CMK (cell line): ENCODE data around the gene WNT3A.
A peak's percentile ranks its signal among the peaks of the same experiment; 100 is the strongest.

Experiments used
- DNase-seq: peaks from one replicate; pipeline ENCODE4 v3.0.0-alpha.2; 2010; ENCODE audit warnings: low read depth

The WNT3A gene

DNA sequence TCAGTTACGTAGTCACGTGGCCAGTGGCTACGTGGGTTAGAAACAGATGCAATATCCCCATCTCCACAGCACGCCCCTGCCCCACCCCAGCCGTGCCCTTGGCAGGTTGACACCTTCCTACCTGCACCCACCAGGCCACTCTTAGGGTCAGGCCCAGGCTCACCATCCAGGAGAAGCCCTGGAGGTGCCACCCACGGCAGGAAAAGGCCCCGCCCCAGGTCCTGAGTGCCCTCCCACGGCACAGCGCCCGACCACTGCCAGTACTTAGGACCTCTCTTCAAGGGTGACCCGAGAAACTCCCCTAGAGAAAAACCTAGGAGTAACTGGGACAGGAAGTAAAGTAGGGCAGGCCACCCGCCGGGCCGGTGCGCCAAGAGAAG is 94.8 kb downstream of the WNT3A start:
- DNase-seq = no peak

DNA sequence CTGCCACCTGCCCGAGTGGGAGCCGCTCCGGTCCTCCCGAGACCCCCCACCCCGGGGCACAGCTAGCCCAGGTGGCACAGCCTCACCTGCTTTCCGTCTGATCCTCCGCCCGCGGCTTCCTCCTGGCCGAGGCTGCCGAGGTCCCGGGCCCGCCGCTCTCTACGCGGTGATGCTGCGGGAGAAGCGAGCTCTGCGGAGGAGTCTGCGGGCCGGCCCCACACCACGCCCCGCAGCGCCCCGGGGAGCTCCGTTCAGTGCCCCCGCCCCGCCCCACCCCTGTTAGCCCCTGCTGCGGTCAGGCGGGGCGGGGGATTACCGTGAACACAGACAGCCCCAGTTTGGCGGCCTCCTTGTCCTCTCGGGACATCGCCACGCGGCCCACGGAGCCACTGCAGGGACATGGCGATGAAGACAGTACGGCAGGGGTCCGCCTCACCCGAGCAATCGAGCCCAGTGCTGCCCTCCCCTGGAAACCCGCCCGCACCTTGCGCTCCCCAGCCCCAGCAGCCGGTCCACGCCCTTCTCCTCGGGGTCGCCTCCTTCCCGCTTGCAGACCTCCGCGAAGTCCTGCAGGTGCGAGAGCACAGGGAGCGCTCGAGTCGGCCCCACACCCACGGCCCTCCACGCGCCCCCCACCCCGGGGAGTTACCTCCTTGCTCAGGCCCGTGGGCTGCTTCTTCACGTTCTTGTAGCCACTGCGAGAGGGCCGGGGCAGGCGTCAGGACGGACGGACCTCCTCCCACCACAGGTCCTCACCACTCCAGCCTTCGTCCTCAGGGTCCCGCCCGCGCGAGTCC is 95.4 kb downstream of the WNT3A start:
- no peak for DNase-seq

DNA sequence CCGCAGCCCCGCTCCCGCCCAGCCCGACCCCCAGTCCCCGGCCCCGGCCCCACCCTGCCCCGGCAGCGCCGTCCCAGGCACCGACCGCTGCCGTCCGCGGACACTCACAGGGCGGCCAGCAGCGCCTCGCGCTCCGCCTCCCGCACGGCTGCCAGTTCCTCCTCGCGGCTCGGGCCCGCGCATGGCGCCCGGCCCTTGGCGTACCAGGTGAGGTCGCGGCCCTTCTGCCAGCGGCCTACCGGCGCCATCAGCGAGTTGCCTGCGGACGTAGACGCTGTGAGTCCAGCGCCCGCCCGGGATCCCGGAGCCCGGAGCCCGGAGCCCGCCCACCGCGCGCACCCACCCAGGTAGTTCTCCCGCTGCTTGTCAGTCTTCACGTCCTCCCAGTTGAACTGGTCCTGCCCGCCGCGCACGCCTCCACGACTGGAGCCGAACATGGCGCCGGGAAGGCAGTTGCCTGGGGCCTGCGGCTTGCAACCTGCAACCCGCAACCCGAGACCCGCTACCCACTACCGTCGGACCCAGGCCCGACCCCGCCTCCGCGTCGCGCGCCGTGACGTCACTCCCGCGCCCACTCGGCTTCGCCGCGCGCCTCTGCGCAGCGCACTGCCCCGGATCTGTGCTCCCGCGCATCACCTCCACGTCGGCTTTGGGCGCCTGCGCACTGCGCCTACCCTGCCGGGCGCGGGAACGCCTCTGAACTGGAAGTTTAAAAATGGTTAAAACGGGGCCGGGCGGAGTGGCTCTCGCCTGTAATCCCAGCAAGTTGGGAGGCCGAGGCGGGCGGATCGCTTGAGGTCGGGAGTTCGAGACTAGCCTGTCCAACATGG is 96.2 kb downstream of the WNT3A start, which contains the start of gene C1orf35:
TSS of gene C1orf35 (minus strand) at position 535 of the 830 bp plus-strand sequence. CDS start at position 437, 98 bp downstream.
- DNase-seq = peak; percentile 90

DNA sequence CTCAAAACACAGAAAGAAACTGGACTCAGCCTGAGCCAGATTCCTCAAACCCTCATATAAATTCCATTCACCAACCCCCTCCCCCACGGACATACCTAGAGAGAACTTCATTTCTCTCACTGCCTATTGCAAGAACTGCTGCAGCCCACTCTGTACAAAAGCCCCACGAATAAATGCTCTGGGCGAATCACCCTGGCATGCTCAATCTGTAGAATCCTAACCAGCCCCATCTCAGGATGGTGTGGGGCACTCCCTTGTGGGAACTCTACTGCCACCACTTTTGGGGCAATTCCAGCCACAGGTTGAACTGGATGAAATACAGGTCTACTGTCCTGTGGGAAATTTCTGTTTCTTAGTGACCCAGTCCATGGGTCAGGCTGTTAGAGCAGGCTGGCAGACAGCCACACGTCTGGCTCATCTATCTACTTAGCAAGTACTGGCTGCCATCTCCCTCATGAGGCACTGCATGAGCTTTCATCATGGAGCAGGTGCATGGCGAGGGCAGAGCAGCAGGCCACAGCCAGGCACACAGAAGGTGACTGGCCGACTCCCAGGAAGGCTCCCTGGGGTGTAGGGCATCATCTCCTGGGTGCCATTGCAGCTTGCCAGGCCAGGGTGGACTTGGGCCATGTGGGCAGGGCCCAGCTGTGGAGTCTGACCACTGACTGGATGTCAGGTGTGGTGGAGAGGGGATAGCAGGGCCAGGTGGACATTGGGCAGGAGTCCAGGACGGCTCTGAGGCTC is 97.9 kb downstream of the WNT3A start:
- DNase-seq = no peak

GRCh38 chr1:228105270-228105995 is 98.6 kb downstream of the WNT3A start:
- no peak for DNase-seq

GRCh38 chr1:228105996-228106799 is 99.4 kb downstream of the WNT3A start:
- no peak for DNase-seq

- no peak for DNase-seq
These were observed 99.9 kb downstream of the WNT3A start for GRCh38 chr1:228106800-228107054.

DNA sequence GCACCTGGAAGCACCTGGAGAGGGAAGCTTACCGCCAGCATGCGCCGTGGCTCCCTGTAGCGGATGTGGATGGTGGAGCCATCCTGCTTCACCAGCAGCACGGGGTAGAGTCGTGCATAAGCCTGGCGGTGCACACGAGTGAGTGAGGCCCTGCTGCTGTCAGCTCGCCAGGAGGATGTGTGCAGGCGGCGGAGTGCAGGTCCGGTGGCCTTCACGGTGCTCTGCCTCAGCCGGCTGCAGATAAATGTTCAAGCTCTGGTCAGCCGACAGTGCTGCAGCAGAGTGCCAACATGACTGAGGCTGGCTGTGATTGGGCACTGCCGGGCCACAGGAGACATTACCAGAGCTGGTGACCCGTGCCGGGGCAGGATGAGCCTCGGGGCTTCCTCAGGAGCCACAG is 100.8 kb downstream of the WNT3A start:
- no peak for DNase-seq

DNA sequence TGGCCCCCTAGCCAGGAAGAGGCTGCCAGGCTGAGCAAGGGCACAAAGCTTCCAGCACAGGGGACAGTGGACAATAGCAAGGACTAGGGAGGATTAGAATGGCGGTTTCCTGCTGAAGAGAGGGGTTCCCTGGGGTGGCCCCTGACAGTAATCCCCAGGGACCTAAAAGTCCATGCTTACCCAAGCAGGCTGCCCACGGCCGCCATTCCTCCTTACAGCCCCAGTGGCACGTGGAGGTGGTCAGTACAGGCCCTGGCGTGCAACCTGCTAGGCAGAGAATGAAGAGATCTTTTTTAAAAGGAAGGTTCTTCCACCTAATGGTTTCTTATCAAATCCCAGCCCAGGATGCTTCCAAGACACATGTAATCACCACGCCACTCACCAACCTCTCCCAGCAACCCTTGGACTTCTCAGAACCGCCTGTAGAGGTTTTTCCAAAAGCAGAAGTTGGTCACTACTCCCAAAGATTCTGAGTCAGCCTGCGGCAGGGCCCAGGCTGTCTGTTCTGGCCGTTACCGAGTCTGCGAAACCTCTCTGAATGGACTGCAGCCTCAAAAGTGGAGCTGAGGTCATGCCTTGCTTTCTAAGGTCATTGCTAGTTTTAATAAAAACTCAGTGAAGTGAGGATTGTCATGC is 101.4 kb downstream of the WNT3A start:
- no peak for DNase-seq

- no peak for DNase-seq
These were observed 101.9 kb downstream of the WNT3A start for GRCh38 chr1:228108742-228109072.

- DNase-seq = peak; percentile 96
These were observed 102.5 kb downstream of the WNT3A start, which contains the start of gene MRPL55 for GRCh38 chr1:228109073-228109961. MRPL55 (minus strand) TSS chr1:228109299; CDS start chr1:228108260, 1,039 bp downstream.

DNA sequence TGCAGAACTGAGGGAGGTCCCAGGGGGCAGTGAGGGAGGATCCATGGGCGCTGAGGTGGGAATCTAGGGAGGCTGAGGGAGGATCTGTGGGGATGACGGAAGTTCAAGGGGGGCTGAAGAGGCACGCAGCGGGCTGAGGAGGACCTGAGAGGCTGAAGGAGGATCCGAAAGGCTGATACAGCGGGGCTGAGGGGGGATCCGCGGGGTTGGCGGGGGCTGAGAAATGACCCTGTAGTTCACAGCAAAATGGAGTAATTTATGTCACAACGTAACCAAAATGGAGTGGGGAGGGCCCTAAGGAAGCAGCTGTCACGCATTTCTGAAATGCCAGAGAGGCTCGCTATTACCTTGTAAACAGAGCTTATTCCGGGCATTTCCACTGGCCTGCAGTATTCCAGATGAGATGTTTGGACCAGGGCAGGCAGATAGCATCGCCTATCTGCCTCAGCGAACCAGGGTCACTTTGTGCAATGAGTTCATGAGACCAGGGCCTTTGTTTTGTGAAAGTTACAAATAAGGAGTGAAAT is 103.2 kb downstream of the WNT3A start:
- DNase-seq = no peak

DNA sequence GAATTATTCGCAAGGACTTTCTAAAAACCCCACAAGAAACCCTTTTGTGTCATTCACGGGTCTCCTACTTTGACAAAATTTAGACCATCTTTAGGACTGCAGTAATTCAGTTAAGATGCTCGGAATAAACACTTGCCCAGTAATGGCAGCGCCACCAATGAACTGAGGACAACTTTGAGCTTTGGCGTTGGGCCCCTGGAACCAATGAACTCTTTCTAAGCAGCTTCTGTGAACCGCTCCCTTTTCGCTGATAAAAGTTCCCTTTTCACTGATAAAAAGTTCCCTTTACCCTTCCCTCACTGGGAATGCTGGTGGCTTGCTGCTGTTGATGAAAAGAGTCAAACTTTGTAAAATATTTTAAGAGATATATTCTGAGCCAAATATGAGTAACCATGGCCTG is 103.8 kb downstream of the WNT3A start:
- DNase-seq = no peak
